ENCODE measurements around the gene RIN2.

GRCh38 chr20:19771031-19771430, 13.0 kb downstream of the RIN2 start:
- no peak for TF ChIP-seq CTCF (IDR thresholded peaks at IDR 0.05; ENCODE audit: low read length)
- TF ChIP-seq EZH2 (IDR thresholded peaks at IDR 0.05; ENCODE audit: borderline replicate concordance, low read length): no peak

All from OCI-LY1 (cell line).